PC-3 (cell line): Measurements from ENCODE around the gene PIGH. TPM values are rescaled to one million over a fixed set of nuclear protein-coding genes. Genes with fewer than 3 reads are reported as not detected.

Experiments
- ATAC-seq: fragments of 200-7000 bp; cut with Tn5 transposase; 2 replicates; pipeline ENCODE4 v1.9.1; 2020; ENCODE audit warnings: mild to moderate bottlenecking, moderate library complexity
- BruUV-seq: library from RNA; stranded (reverse); fragments of 400-500 nt; replicated peaks from 2 replicates; lab custom pipeline; 2021; lab: Mats Ljungman, UMichigan
- CTCF ChIA-PET: fragments of 300-600 bp; sonication (Branson Sonifier 250); formaldehyde crosslinking; loops from one replicate; lab custom pipeline; 2022; ENCODE audit warnings: antibody characterized with exemption; lab: Charles Lee
- POLR2A ChIA-PET: fragments of 300-600 bp; sonication (Branson Sonifier 250); formaldehyde crosslinking; loops from one replicate; lab custom pipeline; 2022; ENCODE audit warnings: antibody characterized with exemption; ENCODE audit not compliant: unreplicated experiment; lab: Charles Lee
- DNase-seq: peaks from one replicate; pipeline ENCODE4 v3.0.0-alpha.2; 2015
- H2AFZ ChIP-seq: fragments of 300-600 bp; sonication (generic); 2 replicates; pipeline ENCODE4 v1.6.0; 2016; ENCODE audit warnings: antibody characterized with exemption, low read length
- H3F3A ChIP-seq: fragments of 300-600 bp; sonication (generic); one replicate; pipeline ENCODE4 v1.6.0; 2017; ENCODE audit warnings: antibody characterized with exemption, low read length, control low read depth, mild to moderate bottlenecking; ENCODE audit not compliant: unreplicated experiment
- H3K27ac ChIP-seq: fragments of 300-600 bp; sonication (generic); 2 replicates; pipeline ENCODE4 v1.5.1; 2016; ENCODE audit warnings: mild to moderate bottlenecking, low read length
- H3K27me3 ChIP-seq: fragments of 300-600 bp; sonication (generic); 2 replicates; pipeline ENCODE4 v1.6.1; 2016; ENCODE audit warnings: low read length, mixed read lengths
- H3K36me3 ChIP-seq: fragments of 300-600 bp; sonication (generic); 2 replicates; pipeline ENCODE4 v1.6.1; 2016; ENCODE audit warnings: low read depth, mixed run types, low read length, mixed read lengths
- H3K4me1 ChIP-seq: fragments of 300-600 bp; sonication (generic); 2 replicates; pipeline ENCODE4 v1.5.1; 2016; ENCODE audit warnings: low read length; ENCODE audit not compliant: insufficient read depth
- H3K4me2 ChIP-seq: fragments of 300-600 bp; sonication (generic); 2 replicates; pipeline ENCODE4 v1.6.0; 2016; ENCODE audit warnings: low read length
- H3K4me3 ChIP-seq: fragments of 300-600 bp; sonication (generic); 2 replicates; pipeline ENCODE4 v1.5.1; 2016; ENCODE audit warnings: mild to moderate bottlenecking, low read length, mixed read lengths
- H3K79me2 ChIP-seq: fragments of 300-600 bp; sonication (generic); 2 replicates; pipeline ENCODE4 v1.6.1; 2017; ENCODE audit warnings: low read length, mixed read lengths
- H3K9ac ChIP-seq: fragments of 300-600 bp; sonication (generic); 2 replicates; pipeline ENCODE4 v1.6.0; 2016; ENCODE audit warnings: mild to moderate bottlenecking, low read length
- H3K9me2 ChIP-seq: fragments of 300-600 bp; sonication (generic); replicated peaks from 2 replicates; pipeline ENCODE4 v1.6.1; 2016; ENCODE audit warnings: mixed run types, low read length, mixed read lengths
- H3K9me3 ChIP-seq: fragments of 300-600 bp; sonication (generic); 2 replicates; pipeline ENCODE4 v1.6.1; 2016; ENCODE audit warnings: low read length, mixed read lengths
- H4K20me1 ChIP-seq: fragments of 300-600 bp; sonication (generic); 2 replicates; pipeline ENCODE4 v1.6.1; 2016; ENCODE audit warnings: low read length, mixed read lengths
- EZH2 ChIP-seq: fragments of 300-600 bp; sonication (generic); IDR thresholded peaks from one replicate; pipeline ENCODE4 v1.6.1; 2017; ENCODE audit warnings: antibody characterized with exemption, mild to moderate bottlenecking, low read length; ENCODE audit not compliant: unreplicated experiment
- EZH2phosphoT487 ChIP-seq: fragments of 300-600 bp; sonication (generic); IDR thresholded peaks from 2 replicates; pipeline ENCODE4 v1.6.1; 2018; ENCODE audit warnings: mild to moderate bottlenecking, antibody characterized with exemption, low read length, borderline replicate concordance
- intact Hi-C: fragments of 100-400 bp; cut with micrococcal nuclease; formaldehyde crosslinking; loops from 2 replicates; pipeline ENCODE4 v1.9.0; 2023
- total RNA-seq: library from RNA; depleted of rRNA; stranded (reverse); fragments of >200 nt; gene quantifications from 2 replicates; pipeline ENCODE4 v1.2.3, GENCODE V29; 2014
- TF ChIP-seq, protein P1 (sequence below): fragments of 300-600 bp; sonication (generic); conservative IDR thresholded peaks from 2 replicates; pipeline ENCODE4 v1.5.1; 2017; ENCODE audit warnings: antibody characterized with exemption, low read depth, mild to moderate bottlenecking, low read length

PIGH gene
- total RNA-seq, 1 experiment from 2014 or later, result 66.4 TPM

DNA sequence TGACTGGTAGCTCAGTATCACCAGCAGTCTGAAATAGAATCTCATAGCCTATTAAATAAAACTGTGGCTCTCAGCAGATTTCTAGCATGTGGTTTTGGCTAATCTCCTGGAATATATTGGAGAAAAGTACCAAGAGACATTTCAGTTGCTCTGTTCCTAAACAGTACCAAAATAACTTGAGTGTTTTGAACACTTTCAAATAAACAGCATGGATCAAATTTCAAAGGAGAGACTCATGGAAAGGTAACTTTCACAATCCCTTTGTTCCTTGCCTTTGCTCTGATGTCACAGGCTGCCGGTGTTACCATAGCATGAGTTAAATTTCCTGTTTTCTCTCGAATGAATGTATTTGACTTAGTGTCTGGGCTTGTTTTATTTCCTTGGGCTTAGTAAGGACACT lies 23.0 kb upstream of the PIGH start:
- Histone ChIP-seq H3K4me3 (peak overlapping the region; percentile 31; the same call in 1 of the 2 replicates), H3K9ac (peak overlapping the region; percentile 43), H3F3A (no peaks in the 10 kb centered on the region), H3K4me1 (peaks cover 31% of the 10 kb centered on the region), H3K27ac (peak overlapping the region; percentile 80), H4K20me1 (no peaks in the 10 kb centered on the region), H3K9me3 (no peaks in the 10 kb centered on the region), H3K36me3 (no peaks in the 10 kb centered on the region), H2AFZ (peak overlapping the region; percentile 85), H3K27me3 (no peaks in the 10 kb centered on the region), H3K79me2 (no peaks in the 10 kb centered on the region), H3K9me2 (no peaks in the 10 kb centered on the region), H3K4me2 (peak overlapping the region; percentile 71)
- TSS peak; percentile 4 for BruUV-seq
- no peak for TF ChIP-seq EZH2phosphoT487
- TF ChIP-seq EZH2, result no peak
- TF ChIP-seq, protein P1, sequence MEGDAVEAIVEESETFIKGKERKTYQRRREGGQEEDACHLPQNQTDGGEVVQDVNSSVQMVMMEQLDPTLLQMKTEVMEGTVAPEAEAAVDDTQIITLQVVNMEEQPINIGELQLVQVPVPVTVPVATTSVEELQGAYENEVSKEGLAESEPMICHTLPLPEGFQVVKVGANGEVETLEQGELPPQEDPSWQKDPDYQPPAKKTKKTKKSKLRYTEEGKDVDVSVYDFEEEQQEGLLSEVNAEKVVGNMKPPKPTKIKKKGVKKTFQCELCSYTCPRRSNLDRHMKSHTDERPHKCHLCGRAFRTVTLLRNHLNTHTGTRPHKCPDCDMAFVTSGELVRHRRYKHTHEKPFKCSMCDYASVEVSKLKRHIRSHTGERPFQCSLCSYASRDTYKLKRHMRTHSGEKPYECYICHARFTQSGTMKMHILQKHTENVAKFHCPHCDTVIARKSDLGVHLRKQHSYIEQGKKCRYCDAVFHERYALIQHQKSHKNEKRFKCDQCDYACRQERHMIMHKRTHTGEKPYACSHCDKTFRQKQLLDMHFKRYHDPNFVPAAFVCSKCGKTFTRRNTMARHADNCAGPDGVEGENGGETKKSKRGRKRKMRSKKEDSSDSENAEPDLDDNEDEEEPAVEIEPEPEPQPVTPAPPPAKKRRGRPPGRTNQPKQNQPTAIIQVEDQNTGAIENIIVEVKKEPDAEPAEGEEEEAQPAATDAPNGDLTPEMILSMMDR, result no peak
- peak; percentile 1; the same call in 1 of the 2 replicates for ATAC-seq
- intact Hi-C loops, result loop anchor here (1.0 kb wide), 1 partner anchor 44 kb away; no protein-coding TSS in a partner anchor
- POLR2A ChIA-PET, result interaction anchor here (0.6 to 0.8 kb wide), 3 partner anchors 9 to 51 kb away, joined by 3 to 8 read pairs (median 7); no protein-coding TSS in a partner anchor
- CTCF ChIA-PET, result interaction anchor here (1.0 to 1.5 kb wide), 4 partner anchors 44 to 263 kb away, joined by 4 to 11 read pairs (median 5); partner anchors contain the start of gene ATP6V1D
- peak; percentile 57 for DNase-seq

DNA sequence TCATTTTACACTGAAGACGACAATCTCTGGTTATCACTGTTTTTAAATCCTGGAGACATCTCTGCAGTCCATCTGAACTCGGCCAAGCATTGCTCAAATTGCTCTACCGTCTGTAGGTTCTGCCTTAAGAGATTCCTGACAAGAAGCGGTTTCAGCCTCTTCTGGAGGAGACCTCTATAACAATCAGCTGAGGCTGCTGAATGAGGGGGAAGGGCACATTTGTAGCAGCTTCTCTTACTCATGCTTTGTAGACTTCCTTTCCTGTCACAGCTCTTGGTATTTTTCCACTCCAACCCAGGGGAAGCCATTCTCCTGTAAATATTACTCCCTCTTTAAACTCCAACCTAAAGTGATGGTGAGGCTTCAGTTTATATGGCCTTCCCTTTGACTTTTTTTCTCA lies 22.6 kb upstream of the PIGH start:
- peak overlapping the region; percentile 85 for H2AFZ ChIP-seq
- intact Hi-C loops, result loop anchor here (1.0 kb wide), 1 partner anchor 45 kb away; no protein-coding TSS in a partner anchor
- no peaks in the 10 kb centered on the region for H3K9me3 ChIP-seq
- peak overlapping the region; percentile 31; the same call in 1 of the 2 replicates for H3K4me3 ChIP-seq
- H3K79me2 ChIP-seq, result no peaks in the 10 kb centered on the region
- TF ChIP-seq, protein P1, result no peak
- TF ChIP-seq EZH2phosphoT487 (no peak), EZH2 (no peak)
- no peaks in the 10 kb centered on the region for H3F3A ChIP-seq
- ChIA-PET POLR2A (interaction anchor here (0.6 to 0.8 kb wide), 3 partner anchors 8 to 51 kb away, joined by 3 to 8 read pairs (median 7); no protein-coding TSS in a partner anchor), CTCF (interaction anchor here (1.0 to 1.5 kb wide), 4 partner anchors 44 to 263 kb away, joined by 4 to 11 read pairs (median 5); partner anchors contain the start of gene ATP6V1D)
- H3K27me3 ChIP-seq, result no peaks in the 10 kb centered on the region
- H3K36me3 ChIP-seq, result no peaks in the 10 kb centered on the region
- peak; percentile 42 for ATAC-seq
- peaks cover 31% of the 10 kb centered on the region for H3K4me1 ChIP-seq
- peak overlapping the region; percentile 43 for H3K9ac ChIP-seq
- no TSS peak for BruUV-seq
- peak; percentile 79 for DNase-seq
- H4K20me1 ChIP-seq, result no peaks in the 10 kb centered on the region
- peak overlapping the region; percentile 71 for H3K4me2 ChIP-seq
- no peaks in the 10 kb centered on the region for H3K9me2 ChIP-seq
- H3K27ac ChIP-seq, result peak overlapping the region; percentile 80
